Vagina (tissue), 2 donors: ENCODE results near the gene WNT5A.

ENCODE experiments used
- CTCF ChIP-seq, 3 experiments: fragments of 450-650 bp in 2 of 3; fragments of 200-600 bp in 1 of 3; sonication (generic) in 1 of 3; IDR thresholded peaks; one replicate each; pipeline ENCODE4 v1.5.1; 2017 to 2019; ENCODE audit warnings: antibody characterized with exemption in 3 of 3, mild to moderate bottlenecking in 2 of 3, moderate library complexity in 2 of 3
- POLR2A ChIP-seq, 2 donors: fragments of 450-650 bp; IDR thresholded peaks; one replicate each; pipeline ENCODE4 v1.6.1; 2017; ENCODE audit warnings: antibody characterized with exemption in 2 of 2, mild to moderate bottlenecking in 2 of 2, moderate library complexity in 2 of 2
- POLR2AphosphoS5 ChIP-seq, 2 donors: sonication (generic); formaldehyde crosslinking; IDR thresholded peaks; one replicate each; pipeline ENCODE4 v1.9.0; 2017; ENCODE audit warnings: antibody characterized with exemption in 2 of 2, mild to moderate bottlenecking in 2 of 2, low read depth in 1 of 2; ENCODE audit not compliant: insufficient read depth in 1 of 2

- TF ChIP-seq POLR2A (IDR thresholded peaks at IDR 0.05), result no peak
- no peak for TF ChIP-seq CTCF (IDR thresholded peaks at IDR 0.05)
- no peak for TF ChIP-seq POLR2AphosphoS5 (IDR thresholded peaks at IDR 0.05; ENCODE audit: insufficient read depth in 1 of 2, low read depth in 1 of 2)
These were observed 10.1 kb upstream of the WNT5A start for GRCh38 chr3:55497250-55497649.
